ENCODE results near the gene TRABD2B. TPM values are rescaled to one million over a fixed set of nuclear protein-coding genes. Genes with fewer than 3 reads are reported as not detected.

TRABD2B gene
- total and polyA plus RNA-seq, 2 of the 4 experiments (the other 2 are of a cell fraction): not detected

DNA sequence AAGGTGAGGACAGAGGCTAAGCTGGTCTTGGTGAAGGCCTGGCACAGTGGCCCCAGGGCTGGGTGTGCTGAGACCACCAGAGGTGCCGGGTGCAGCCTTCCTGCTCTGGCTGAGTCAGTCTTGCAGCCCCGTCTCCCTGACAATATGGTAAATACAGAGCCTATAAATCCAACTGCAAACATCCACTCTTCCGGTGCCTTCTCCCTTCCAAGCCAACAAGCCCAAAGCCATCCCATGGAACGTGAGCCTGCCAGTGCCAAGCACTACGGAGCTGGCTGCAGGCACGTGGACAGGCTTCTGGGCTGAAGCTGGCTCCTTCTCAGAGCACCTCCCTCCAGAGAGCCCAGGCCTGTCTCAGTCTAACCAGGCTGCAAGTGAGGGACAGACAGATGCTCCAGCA, 70.0 kb downstream of the TRABD2B start:
- H3K23ac ChIP-seq (ENCODE audit: low read depth, low read length): no peak overlapping the region
- intact Hi-C loops (cut with micrococcal nuclease): no loop called here
- no peak overlapping the region for H3K18ac ChIP-seq (ENCODE audit: low read depth, low read length)
- H3K4me3 ChIP-seq (ENCODE audit: insufficient read depth, low read depth, low read length): no peak overlapping the region
- TF ChIP-seq CHD1 (IDR thresholded peaks at IDR 0.05; ENCODE audit: low read depth, low read length) (no peak), RFX5 (IDR thresholded peaks at IDR 0.05; ENCODE audit: low read depth, low read length) (no peak), BHLHE40 (IDR thresholded peaks at IDR 0.05; ENCODE audit: low read depth, low read length) (no peak), CEBPB (IDR thresholded peaks at IDR 0.05; ENCODE audit: low read depth, low read length) (no peak), NFE2L2 (IDR thresholded peaks at IDR 0.05; ENCODE audit: low read depth, low read length) (no peak), RCOR1 (IDR thresholded peaks at IDR 0.05; ENCODE audit: insufficient replicate concordance, low read length) (no peak), MAFK (IDR thresholded peaks at IDR 0.05; ENCODE audit: low read depth, low read length) (no peak), RAD21 (IDR thresholded peaks at IDR 0.05; ENCODE audit: low read length) (no peak), FOS (IDR thresholded peaks at IDR 0.05; ENCODE audit: low read depth, low read length) (no peak), MXI1 (IDR thresholded peaks at IDR 0.05; ENCODE audit: borderline replicate concordance, low read depth, low read length) (no peak)
- TF ChIP-seq, protein P1, sequence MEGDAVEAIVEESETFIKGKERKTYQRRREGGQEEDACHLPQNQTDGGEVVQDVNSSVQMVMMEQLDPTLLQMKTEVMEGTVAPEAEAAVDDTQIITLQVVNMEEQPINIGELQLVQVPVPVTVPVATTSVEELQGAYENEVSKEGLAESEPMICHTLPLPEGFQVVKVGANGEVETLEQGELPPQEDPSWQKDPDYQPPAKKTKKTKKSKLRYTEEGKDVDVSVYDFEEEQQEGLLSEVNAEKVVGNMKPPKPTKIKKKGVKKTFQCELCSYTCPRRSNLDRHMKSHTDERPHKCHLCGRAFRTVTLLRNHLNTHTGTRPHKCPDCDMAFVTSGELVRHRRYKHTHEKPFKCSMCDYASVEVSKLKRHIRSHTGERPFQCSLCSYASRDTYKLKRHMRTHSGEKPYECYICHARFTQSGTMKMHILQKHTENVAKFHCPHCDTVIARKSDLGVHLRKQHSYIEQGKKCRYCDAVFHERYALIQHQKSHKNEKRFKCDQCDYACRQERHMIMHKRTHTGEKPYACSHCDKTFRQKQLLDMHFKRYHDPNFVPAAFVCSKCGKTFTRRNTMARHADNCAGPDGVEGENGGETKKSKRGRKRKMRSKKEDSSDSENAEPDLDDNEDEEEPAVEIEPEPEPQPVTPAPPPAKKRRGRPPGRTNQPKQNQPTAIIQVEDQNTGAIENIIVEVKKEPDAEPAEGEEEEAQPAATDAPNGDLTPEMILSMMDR (conservative IDR thresholded peaks at IDR 0.05; ENCODE audit: low read depth, low read length): no peak
- TF ChIP-seq, protein P2, sequence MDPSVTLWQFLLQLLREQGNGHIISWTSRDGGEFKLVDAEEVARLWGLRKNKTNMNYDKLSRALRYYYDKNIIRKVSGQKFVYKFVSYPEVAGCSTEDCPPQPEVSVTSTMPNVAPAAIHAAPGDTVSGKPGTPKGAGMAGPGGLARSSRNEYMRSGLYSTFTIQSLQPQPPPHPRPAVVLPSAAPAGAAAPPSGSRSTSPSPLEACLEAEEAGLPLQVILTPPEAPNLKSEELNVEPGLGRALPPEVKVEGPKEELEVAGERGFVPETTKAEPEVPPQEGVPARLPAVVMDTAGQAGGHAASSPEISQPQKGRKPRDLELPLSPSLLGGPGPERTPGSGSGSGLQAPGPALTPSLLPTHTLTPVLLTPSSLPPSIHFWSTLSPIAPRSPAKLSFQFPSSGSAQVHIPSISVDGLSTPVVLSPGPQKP (IDR thresholded peaks at IDR 0.05; ENCODE audit: borderline replicate concordance, low read depth, low read length): no peak
- TF ChIP-seq, protein P3, sequence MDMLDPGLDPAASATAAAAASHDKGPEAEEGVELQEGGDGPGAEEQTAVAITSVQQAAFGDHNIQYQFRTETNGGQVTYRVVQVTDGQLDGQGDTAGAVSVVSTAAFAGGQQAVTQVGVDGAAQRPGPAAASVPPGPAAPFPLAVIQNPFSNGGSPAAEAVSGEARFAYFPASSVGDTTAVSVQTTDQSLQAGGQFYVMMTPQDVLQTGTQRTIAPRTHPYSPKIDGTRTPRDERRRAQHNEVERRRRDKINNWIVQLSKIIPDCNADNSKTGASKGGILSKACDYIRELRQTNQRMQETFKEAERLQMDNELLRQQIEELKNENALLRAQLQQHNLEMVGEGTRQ (IDR thresholded peaks at IDR 0.05; ENCODE audit: low read depth, low read length): no peak
- no peaks in the 10 kb centered on the region for H3K79me1 ChIP-seq (ENCODE audit: low read depth in 1 of 2, low read length in 2 of 2)
- in situ Hi-C loops (cut with MboI; ENCODE audit: low sequenced_read_pairs): no loop called here
- no peak overlapping the region for H3K9ac ChIP-seq (ENCODE audit: low read depth, low read length)
- H3K9me1 ChIP-seq (ENCODE audit: insufficient read depth, low read length): no peaks in the 10 kb centered on the region
- H3K4me2 ChIP-seq (ENCODE audit: low read depth, low read length): no peak overlapping the region
- no peaks in the 10 kb centered on the region for H3K4me1 ChIP-seq (ENCODE audit: control insufficient read depth, insufficient read depth, low read length)
- no peak overlapping the region for H2AK5ac ChIP-seq (ENCODE audit: low read depth, low read length)
- 33% methylated on average over 3 of the region's 6 CpGs; no CpG with 5 or more reads in 1 of the 2 experiments for WGBS, 2 experiments (ENCODE audit: extremely low coverage in 2 of 2, insufficient read length in 1 of 2)
- H3K4ac ChIP-seq (ENCODE audit: low read depth, low read length): no peak overlapping the region
- no peaks in the 10 kb centered on the region for H3K27me3 ChIP-seq (ENCODE audit: control insufficient read depth, insufficient read depth, low read length)
- H3K14ac ChIP-seq (replicated peaks; ENCODE audit: low read depth, low read length): no peak overlapping the region
- no peak overlapping the region for H2BK5ac ChIP-seq (ENCODE audit: low read depth, low read length, poor library complexity, severe bottlenecking)
- no peak overlapping the region for H4K5ac ChIP-seq (ENCODE audit: low read depth, low read length)
- no peak for ATAC-seq (ENCODE audit: low read depth)
- CTCF ChIA-PET: no interaction called here
- H2BK20ac ChIP-seq (ENCODE audit: low read depth, low read length): no peak overlapping the region
- H4K20me1 ChIP-seq (ENCODE audit: insufficient read depth, low read length): no peaks in the 10 kb centered on the region
- BruUV-seq (replicated peaks): no TSS peak
- no peaks in the 10 kb centered on the region for H3K9me3 ChIP-seq (ENCODE audit: control insufficient read depth, insufficient read depth, low read length)
- H2AFZ ChIP-seq (replicated peaks; ENCODE audit: low read length, poor library complexity): no peak overlapping the region
- no peaks in the 10 kb centered on the region for H3K36me3 ChIP-seq (ENCODE audit: control insufficient read depth, insufficient read depth, low read length)
- POLR2A ChIA-PET (ENCODE audit: unreplicated experiment): no interaction called here
- dilution Hi-C loops (cut with HindIII; ENCODE audit: low sequenced_read_pairs, unreplicated experiment): no loop called here
- H2AK9ac ChIP-seq (replicated peaks; ENCODE audit: low read depth, low read length, poor library complexity): no peak overlapping the region
- no peak for DNase-seq
- no peak overlapping the region for H4K8ac ChIP-seq (ENCODE audit: low read depth in 2 of 2, low read length in 2 of 2)
- no peak overlapping the region for H2BK15ac ChIP-seq (ENCODE audit: low read depth, low read length)
- no peak overlapping the region for H3K56ac ChIP-seq (ENCODE audit: extremely low read depth, insufficient read depth, low read length)
- H3K27ac ChIP-seq (ENCODE audit: insufficient read depth, low read length): no peak overlapping the region
- H2BK120ac ChIP-seq (ENCODE audit: low read depth, low read length): no peak overlapping the region
- H4K91ac ChIP-seq (ENCODE audit: insufficient read depth, low read depth, low read length): no peak overlapping the region
